HepG2 (cell line): ENCODE results near the gene DRC7.

Source experiments
- ARNT ChIP-seq: fragments of 450-650 bp; IDR thresholded peaks from 2 replicates; pipeline ENCODE4 v1.6.1; 2017
- CEBPB ChIP-seq: IDR thresholded peaks from 2 replicates; pipeline ENCODE4 v1.6.1; 2011; ENCODE audit warnings: low read depth, low read length, improper control_type of control experiment, borderline replicate concordance
- CTCF ChIP-seq: sonication (generic); formaldehyde crosslinking; IDR thresholded peaks from 2 replicates; pipeline ENCODE4 v1.5.0; 2020; ENCODE audit warnings: mild to moderate bottlenecking, missing genetic modification reagents, moderate library complexity
- ELF4 ChIP-seq: sonication (generic); formaldehyde crosslinking; IDR thresholded peaks from 2 replicates; pipeline ENCODE4 v1.5.0; 2020; ENCODE audit warnings: missing genetic modification reagents, mild to moderate bottlenecking, moderate library complexity, borderline replicate concordance
- EP300 ChIP-seq, 3 experiments: sonication (generic) in 1 of 3; formaldehyde crosslinking in 1 of 3; IDR thresholded peaks; 2 replicates each; pipeline versions ENCODE4 v1.5.1 to v1.6.1; 2011 to 2020; ENCODE audit warnings: low read depth in 2 of 3, low read length in 2 of 3, borderline replicate concordance in 1 of 3, improper control_type of control experiment in 1 of 3, mild to moderate bottlenecking in 1 of 3, missing genetic modification reagents in 1 of 3, moderate library complexity in 1 of 3
- EZH2 ChIP-seq: conservative IDR thresholded peaks from 2 replicates; pipeline ENCODE4 v1.6.1; 2012; ENCODE audit warnings: mild to moderate bottlenecking, low read depth, low read length, moderate library complexity
- KLF9 ChIP-seq: IDR thresholded peaks from 2 replicates; pipeline ENCODE4 v1.6.1; 2016; ENCODE audit warnings: low read depth
- POLR2A ChIP-seq, 2 experiments: IDR thresholded peaks; 2 replicates each; pipeline ENCODE4 v1.6.1; 2011; ENCODE audit warnings: low read depth in 2 of 2, low read length in 2 of 2, mild to moderate bottlenecking in 1 of 2, moderate library complexity in 1 of 2; ENCODE audit not compliant: insufficient read depth in 1 of 2
- SP1 ChIP-seq, 2 experiments: fragments of 450-650 bp in 1 of 2; sonication (generic) in 1 of 2; formaldehyde crosslinking in 1 of 2; IDR thresholded peaks; 2 replicates each; pipeline versions ENCODE4 v1.4.0 to v1.6.1; 2016 to 2020; ENCODE audit warnings: missing genetic modification reagents in 1 of 2
- TAF1 ChIP-seq: sonication (generic); formaldehyde crosslinking; IDR thresholded peaks from 2 replicates; pipeline ENCODE4 v1.4.0; 2020; ENCODE audit warnings: missing genetic modification reagents
- ZBTB37 ChIP-seq: sonication (generic); formaldehyde crosslinking; IDR thresholded peaks from 2 replicates; pipeline ENCODE4 v1.4.0; 2020; ENCODE audit warnings: mild to moderate bottlenecking, missing genetic modification reagents
- ZNF335 ChIP-seq: sonication (generic); formaldehyde crosslinking; IDR thresholded peaks from 2 replicates; pipeline ENCODE4 v1.4.0; 2020; ENCODE audit warnings: missing genetic modification reagents
- TF ChIP-seq, protein P1 (sequence below), 2 experiments: sonication (generic) in 1 of 2; formaldehyde crosslinking in 1 of 2; IDR thresholded peaks; 2 replicates each; pipeline versions ENCODE4 v1.4.0 to v1.6.1; 2018 to 2020; ENCODE audit warnings: missing genetic modification reagents in 2 of 2, borderline replicate concordance in 1 of 2, low read depth in 1 of 2, mild to moderate bottlenecking in 1 of 2, missing biosample characterization in 1 of 2

- no peak for TF ChIP-seq POLR2A (IDR thresholded peaks at IDR 0.05; ENCODE audit: insufficient read depth in 1 of 2, low read depth in 2 of 2, low read length in 2 of 2)
- TF ChIP-seq, protein P1, sequence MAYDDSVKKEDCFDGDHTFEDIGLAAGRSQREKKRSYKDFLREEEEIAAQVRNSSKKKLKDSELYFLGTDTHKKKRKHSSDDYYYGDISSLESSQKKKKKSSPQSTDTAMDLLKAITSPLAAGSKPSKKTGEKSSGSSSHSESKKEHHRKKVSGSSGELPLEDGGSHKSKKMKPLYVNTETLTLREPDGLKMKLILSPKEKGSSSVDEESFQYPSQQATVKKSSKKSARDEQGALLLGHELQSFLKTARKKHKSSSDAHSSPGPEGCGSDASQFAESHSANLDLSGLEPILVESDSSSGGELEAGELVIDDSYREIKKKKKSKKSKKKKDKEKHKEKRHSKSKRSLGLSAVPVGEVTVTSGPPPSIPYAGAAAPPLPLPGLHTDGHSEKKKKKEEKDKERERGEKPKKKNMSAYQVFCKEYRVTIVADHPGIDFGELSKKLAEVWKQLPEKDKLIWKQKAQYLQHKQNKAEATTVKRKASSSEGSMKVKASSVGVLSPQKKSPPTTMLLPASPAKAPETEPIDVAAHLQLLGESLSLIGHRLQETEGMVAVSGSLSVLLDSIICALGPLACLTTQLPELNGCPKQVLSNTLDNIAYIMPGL (CRISPR knock-in tag; IDR thresholded peaks at IDR 0.05; ENCODE audit: borderline replicate concordance in 1 of 2, low read depth in 1 of 2) = no peak
- no peak for TF ChIP-seq SP1 (IDR thresholded peaks at IDR 0.05)
- TF ChIP-seq SP1 (CRISPR knock-in tag; IDR thresholded peaks at IDR 0.05) = no peak
- no peak for TF ChIP-seq ARNT
- TF ChIP-seq CEBPB = no peak
- no peak for TF ChIP-seq ZNF335 (CRISPR knock-in tag)
- no peak for TF ChIP-seq CTCF (CRISPR knock-in tag)
- TF ChIP-seq KLF9 (CRISPR knock-in tag) = no peak
- no peak for TF ChIP-seq ELF4
- TF ChIP-seq TAF1 (CRISPR knock-in tag) = no peak
- no peak for TF ChIP-seq ZBTB37
- TF ChIP-seq EP300 (IDR thresholded peaks at IDR 0.05; ENCODE audit: low read depth in 2 of 2, low read length in 2 of 2) = no peak
- no peak for TF ChIP-seq EP300 (CRISPR knock-in tag; IDR thresholded peaks at IDR 0.05; ENCODE audit: borderline replicate concordance)
- no peak for TF ChIP-seq EZH2
Observed at GRCh38 chr16:57754354-57755060, 59.9 kb downstream of the DRC7 start.
